GM15510 (cell line): ENCODE data around the gene SF1.

ENCODE experiments used
- POLR2A ChIP-seq: IDR thresholded peaks from 3 replicates; pipeline ENCODE4 v1.6.1; 2011; ENCODE audit warnings: borderline replicate concordance; ENCODE audit not compliant: insufficient read length; ENCODE audit errors: extremely low read depth

The SF1 gene

GRCh38 chr11:64794526-64794925 is 16.2 kb upstream of the SF1 start:
- no peak for TF ChIP-seq POLR2A

- no peak for TF ChIP-seq POLR2A
Observed at GRCh38 chr11:64793271-64794160, 15.2 kb upstream of the SF1 start.

- no peak for TF ChIP-seq POLR2A
Observed at GRCh38 chr11:64792482-64792881, 14.1 kb upstream of the SF1 start.

- TF ChIP-seq POLR2A = no peak
Observed at GRCh38 chr11:64791781-64792291, 13.5 kb upstream of the SF1 start.

- TF ChIP-seq POLR2A = no peak
Observed at GRCh38 chr11:64790205-64791095, 12.1 kb upstream of the SF1 start.

- TF ChIP-seq POLR2A = no peak
Observed at GRCh38 chr11:64789331-64790204, 11.2 kb upstream of the SF1 start.

GRCh38 chr11:64788321-64789215 is 10.2 kb upstream of the SF1 start:
- TF ChIP-seq POLR2A = no peak

- no peak for TF ChIP-seq POLR2A
Observed at GRCh38 chr11:64787526-64788320, 9.4 kb upstream of the SF1 start.

GRCh38 chr11:64786308-64786707 is 8.0 kb upstream of the SF1 start:
- TF ChIP-seq POLR2A = no peak

GRCh38 chr11:64784813-64785581 is 6.7 kb upstream of the SF1 start:
- no peak for TF ChIP-seq POLR2A

- no peak for TF ChIP-seq POLR2A
Observed at GRCh38 chr11:64778223-64778472, 194 bp downstream of the SF1 start.
